DMS53 (cell line): Measurements from ENCODE around the gene LEKR1.
"Not testable (repeated sequence)": the region's sequence is repeated elsewhere in the genome, so short reads cannot be mapped to it uniquely, and the experiment has no call there.

Source experiments
- DNase-seq: peaks from one replicate; lab custom pipeline; 2025; lab: John Stamatoyannopoulos, UW

The LEKR1 gene

GRCh38 chr3:156826144-156826895 lies at the start of gene LEKR1:
Gene LEKR1, plus strand, starts transcription at chr3:156826353. Its CDS starts 2,977 bp downstream, at chr3:156829330.
- peak; percentile 95 for DNase-seq

- no peak for DNase-seq
These were observed 49.3 kb upstream of the LEKR1 start for GRCh38 chr3:156776871-156777270.

- peak; percentile 67 for DNase-seq
These were observed 44.6 kb upstream of the LEKR1 start for GRCh38 chr3:156781310-156782230.

GRCh38 chr3:156782319-156782718 lies 43.8 kb upstream of the LEKR1 start:
- DNase-seq = no peak

- DNase-seq = no peak
These were observed 43.2 kb upstream of the LEKR1 start for GRCh38 chr3:156782921-156783320.

- DNase-seq = no peak
These were observed 39.2 kb upstream of the LEKR1 start for GRCh38 chr3:156787001-156787400.

GRCh38 chr3:156787926-156788663 lies 38.1 kb upstream of the LEKR1 start:
- peak; percentile 5 for DNase-seq

GRCh38 chr3:156788846-156789245 lies 37.3 kb upstream of the LEKR1 start:
- no peak for DNase-seq

GRCh38 chr3:156790156-156790555 lies 36.0 kb upstream of the LEKR1 start:
- DNase-seq = no peak

- DNase-seq = no peak
These were observed 34.0 kb upstream of the LEKR1 start for GRCh38 chr3:156792114-156792513.

GRCh38 chr3:156792536-156792935 lies 33.6 kb upstream of the LEKR1 start:
- no peak for DNase-seq

- peak; percentile 64 for DNase-seq
These were observed 33.2 kb upstream of the LEKR1 start for GRCh38 chr3:156792945-156793344.

GRCh38 chr3:156793400-156793799 lies 32.8 kb upstream of the LEKR1 start:
- DNase-seq = no peak

GRCh38 chr3:156793851-156794250 lies 32.3 kb upstream of the LEKR1 start:
- no peak for DNase-seq

GRCh38 chr3:156795890-156796481 lies 30.2 kb upstream of the LEKR1 start:
- peak; percentile 68 for DNase-seq

- no peak for DNase-seq
These were observed 28.8 kb upstream of the LEKR1 start for GRCh38 chr3:156797368-156797767.

GRCh38 chr3:156800287-156800686 lies 25.9 kb upstream of the LEKR1 start:
- not testable (repeated sequence) for DNase-seq

GRCh38 chr3:156801746-156802145 lies 24.4 kb upstream of the LEKR1 start:
- DNase-seq = no peak

GRCh38 chr3:156802821-156803606 lies 23.1 kb upstream of the LEKR1 start:
- DNase-seq = peak; percentile 59

GRCh38 chr3:156803952-156804741 lies 22.0 kb upstream of the LEKR1 start:
- DNase-seq = peak; percentile 27
